HG02870 (cell line): Measurements from ENCODE around the gene SRP14.
A peak's percentile ranks its signal among the peaks of the same experiment; 100 is the strongest.
"Not testable (repeated sequence)": the region's sequence is repeated elsewhere in the genome, so short reads cannot be mapped to it uniquely, and the experiment has no call there.

Experiments used
- ATAC-seq: cut with Tn5 transposase; IDR thresholded peaks from one replicate; pipeline ENCODE4 v1.9.1; 2021; ENCODE audit warnings: mild to moderate bottlenecking, moderate library complexity; ENCODE audit not compliant: unreplicated experiment

SRP14 gene, protein sequence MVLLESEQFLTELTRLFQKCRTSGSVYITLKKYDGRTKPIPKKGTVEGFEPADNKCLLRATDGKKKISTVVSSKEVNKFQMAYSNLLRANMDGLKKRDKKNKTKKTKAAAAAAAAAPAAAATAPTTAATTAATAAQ

GRCh38 chr15:40038638-40039543 is at the start of gene SRP14:
TSS of gene SRP14 (minus strand) at chr15:40039181. CDS start at chr15:40039116, 65 bp downstream.
- ATAC-seq, result peak; percentile 93

DNA sequence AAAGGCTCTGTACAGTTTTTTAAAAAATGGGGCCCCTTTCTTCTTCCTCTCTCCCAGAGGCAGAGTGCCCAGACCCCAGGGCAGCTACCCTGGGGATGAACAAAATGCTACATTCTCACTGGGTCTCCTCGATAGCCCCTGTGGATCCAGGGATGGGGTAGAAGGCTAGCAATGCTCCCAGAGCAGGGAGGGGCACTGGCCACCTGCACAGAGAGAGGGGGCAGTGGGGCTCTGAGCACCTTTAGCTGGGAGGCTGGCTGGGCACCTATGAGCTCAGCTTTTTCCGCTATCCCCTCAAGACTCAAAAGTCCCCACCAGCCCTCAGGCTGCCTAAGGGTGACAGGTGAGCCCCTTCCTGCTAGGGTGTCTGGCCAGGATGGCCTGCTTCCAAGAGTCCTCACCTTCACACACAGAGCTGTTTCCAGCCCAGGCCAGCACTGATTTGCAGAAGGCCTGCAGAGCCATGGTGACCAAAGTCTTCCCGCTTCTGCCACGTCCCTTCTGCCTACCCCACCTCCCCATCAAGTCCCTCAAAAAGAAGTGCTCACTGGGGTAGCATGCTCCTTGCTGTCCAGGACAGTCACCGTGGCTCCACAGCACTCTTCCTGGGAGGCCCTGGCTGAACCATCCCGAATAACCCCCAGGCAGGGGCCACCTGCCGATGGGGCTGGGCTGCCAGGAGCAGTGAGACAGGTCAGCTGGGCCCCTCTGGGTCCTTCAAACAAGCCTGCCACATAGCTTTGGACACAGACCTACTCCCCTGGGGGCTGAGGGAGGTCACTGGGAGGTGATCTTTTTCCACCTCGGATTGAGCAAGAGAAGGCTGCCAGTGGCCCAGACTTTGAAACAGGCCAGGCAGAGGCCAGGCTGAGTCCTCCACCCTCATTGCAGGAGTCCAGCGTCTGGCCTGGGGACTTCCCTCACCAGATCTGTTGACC is 49.3 kb upstream of the SRP14 start:
- ATAC-seq, result no peak

GRCh38 chr15:40087068-40087810 is 48.3 kb upstream of the SRP14 start:
- ATAC-seq, result no peak

- ATAC-seq, result no peak
Measured at GRCh38 chr15:40085266-40085665, 46.3 kb upstream of the SRP14 start.

GRCh38 chr15:40084650-40085049 is 45.7 kb upstream of the SRP14 start:
- no peak for ATAC-seq

GRCh38 chr15:40082195-40082883 is 43.4 kb upstream of the SRP14 start:
- no peak for ATAC-seq

DNA sequence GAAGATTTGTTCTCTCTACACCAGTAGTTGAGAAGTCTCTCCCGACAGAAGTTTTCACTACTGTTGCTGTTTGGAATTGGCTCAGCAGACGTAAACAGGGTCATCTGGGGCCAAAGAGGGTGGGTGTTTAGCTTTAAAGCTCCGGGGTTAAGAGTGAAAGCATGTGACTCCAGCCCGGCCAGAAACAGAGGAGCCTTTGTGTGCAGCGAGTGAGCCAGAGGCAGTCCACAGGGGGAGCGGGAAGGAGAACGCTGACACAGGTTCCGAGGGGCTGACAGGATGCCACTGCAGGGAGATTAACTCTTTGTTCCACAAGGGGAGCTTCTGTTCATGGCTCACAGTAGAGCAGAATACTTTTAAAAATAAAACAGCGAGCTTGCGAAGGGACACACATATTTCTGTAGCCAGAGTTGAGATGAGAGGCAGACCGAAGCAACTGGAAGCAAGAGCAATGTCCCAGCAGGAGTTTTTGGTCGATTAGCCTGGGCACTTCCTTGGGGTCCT is 42.8 kb upstream of the SRP14 start:
- no peak for ATAC-seq

DNA sequence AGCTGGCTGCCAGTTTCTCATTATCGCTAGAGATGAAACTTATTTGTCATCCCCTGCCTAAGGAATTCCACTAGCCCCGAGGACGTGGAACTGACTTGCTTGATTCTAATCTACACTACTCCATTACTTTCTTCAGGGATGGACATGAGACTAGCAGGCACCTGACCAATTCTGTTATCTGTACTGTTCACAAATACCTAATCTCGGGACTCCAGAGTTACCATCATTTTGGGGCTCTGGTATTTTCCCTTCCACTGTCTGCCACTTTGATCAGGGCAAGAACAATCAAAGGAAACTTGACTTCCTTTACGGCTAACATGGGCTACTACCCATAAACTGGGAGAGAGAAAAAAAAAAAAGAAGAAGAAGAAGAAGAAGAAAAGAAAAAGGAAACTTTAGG is 41.9 kb upstream of the SRP14 start:
- no peak for ATAC-seq

- no peak for ATAC-seq
Measured at GRCh38 chr15:40080104-40080503, 41.1 kb upstream of the SRP14 start.

GRCh38 chr15:40079456-40079855 is 40.5 kb upstream of the SRP14 start:
- no peak for ATAC-seq

DNA sequence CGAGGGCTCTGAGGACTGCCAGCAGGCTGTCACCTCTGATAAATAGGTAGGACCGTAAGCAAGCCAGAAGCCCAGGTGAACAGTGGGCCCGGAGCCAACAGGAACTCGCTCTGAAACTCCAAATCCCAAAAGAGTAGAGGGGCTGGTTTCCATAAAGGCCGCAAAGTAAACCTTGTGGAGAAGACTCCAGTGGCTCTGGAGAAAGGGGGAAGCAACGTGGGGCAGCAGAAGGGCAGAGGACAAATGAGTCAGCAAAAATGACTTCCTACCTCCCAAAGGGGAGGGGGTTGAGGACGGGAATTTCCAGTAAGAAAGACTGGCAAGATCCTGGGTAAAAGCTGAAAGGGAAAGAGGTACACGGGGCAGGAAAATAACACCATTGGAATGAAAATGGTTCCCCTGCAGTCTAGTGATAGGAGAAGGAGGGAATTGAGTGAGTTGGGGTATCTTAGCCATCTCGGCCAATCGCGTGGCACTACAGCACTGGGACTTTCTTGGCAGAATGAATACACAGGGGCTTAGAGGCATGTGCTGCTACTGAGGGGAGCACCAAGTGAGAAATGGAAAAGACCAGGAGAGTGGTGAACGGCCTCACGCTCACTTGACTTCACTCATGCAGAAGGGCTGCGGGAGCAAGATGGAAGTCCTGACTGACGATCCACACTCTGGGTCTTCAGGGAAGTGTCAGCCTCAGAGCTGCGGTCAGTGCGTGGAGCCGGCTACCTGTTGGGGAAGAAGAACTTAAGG is 36.5 kb upstream of the SRP14 start:
- no peak for ATAC-seq

GRCh38 chr15:40074656-40075055 is 35.7 kb upstream of the SRP14 start:
- not testable (repeated sequence) for ATAC-seq

DNA sequence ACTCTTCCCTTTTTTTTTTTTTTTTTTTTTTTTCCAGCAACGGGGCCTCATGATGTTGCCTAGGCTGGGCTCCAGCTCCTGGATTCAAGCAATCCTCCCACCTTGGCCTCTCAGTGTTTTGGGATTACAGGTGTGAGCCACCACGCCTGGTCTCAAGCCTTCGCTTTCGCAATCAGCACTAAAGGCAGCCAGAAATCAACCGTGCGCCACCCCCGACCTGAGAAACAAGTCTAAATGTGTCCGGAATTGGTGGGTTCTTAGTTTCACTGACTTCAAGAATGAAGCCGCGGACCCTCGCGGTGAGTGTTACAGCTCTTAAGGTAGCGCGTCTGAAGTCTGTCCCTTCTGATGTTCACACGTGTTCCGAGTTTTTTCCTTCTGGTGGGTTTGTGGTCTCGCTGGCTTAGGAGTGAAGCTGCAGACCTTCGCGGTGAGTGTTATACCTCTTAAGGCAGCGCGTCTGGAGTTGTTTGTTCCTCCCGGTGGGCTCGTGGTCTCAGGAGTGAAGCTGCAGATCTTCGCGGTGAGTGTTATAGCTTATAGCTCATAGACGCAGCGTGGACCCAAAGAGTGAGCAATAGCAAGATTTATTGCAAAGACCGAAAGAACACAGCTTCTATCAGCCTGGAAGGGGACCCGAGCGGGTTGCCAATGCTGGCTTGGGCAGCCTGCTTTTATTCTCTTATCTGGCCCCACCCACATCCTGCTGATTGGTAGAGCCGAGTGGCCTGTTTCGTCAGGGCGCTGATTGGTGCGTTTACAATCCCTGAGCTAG is 34.9 kb upstream of the SRP14 start:
- not testable (repeated sequence) for ATAC-seq

DNA sequence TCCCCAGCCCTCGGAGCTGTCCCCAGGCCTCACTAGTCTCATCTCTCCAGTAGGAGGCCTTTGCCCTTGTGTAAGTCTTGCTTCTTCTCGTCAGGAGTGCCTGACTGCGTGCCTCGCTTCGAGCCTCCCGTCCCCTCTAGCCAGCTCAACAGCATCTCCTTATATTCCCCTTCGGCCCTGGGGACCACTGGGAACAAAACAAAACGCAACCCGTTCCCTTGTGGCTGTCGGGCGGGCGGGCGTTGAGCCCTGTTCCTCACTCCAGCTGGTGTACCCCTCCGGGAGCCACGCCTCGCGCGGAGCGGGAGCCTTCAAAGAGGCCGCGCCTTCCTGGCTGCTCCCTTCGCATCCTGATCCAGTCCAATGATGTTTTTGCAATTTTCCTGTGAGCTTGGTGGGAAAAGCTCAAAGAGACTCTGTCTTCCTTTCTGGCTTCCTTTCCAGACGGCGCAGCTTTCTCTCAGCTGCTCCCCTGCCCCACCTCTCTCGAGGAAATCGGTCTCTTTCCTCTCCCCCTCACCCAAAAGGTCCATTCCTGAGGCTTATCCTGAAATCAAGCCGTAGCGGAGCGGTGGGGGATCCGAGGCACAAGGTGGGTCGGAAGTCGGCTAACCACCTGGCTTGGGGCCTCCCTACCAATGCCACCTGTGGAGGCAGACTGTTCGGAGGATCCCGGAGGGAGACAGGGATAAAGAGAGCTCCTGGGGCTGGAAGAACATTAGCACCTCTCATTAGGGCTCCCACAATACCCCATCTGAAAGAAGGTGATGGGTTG is 33.4 kb upstream of the SRP14 start:
- no peak for ATAC-seq

DNA sequence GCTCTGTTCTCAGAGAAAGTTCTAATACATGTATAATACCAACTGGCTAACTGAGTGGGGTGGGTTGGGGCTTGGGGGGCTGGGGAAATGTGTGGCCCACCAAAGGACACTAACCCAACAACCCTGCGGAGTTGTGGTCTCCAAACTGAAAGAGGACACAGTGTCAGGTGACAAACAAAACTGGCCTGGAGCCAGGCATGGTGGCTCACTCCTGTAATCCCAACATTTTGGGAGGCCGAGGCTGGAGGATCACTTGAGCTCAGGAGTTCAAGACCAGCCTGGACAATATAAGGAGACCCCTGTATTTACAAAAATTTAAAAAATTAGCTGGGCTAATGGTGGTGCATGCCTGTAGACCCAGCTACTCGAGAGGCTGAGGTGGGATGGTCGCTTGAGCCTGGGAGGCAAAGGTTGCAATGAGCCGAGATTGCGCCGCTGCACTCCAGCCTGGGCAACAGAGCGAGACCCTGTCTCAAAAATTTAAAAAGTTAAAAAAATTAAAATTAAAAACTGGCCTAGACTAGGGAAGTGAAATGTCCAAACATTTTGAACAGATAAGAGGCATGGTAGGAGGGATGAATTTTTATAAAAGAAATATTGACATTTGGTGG is 31.7 kb upstream of the SRP14 start:
- ATAC-seq, result no peak

DNA sequence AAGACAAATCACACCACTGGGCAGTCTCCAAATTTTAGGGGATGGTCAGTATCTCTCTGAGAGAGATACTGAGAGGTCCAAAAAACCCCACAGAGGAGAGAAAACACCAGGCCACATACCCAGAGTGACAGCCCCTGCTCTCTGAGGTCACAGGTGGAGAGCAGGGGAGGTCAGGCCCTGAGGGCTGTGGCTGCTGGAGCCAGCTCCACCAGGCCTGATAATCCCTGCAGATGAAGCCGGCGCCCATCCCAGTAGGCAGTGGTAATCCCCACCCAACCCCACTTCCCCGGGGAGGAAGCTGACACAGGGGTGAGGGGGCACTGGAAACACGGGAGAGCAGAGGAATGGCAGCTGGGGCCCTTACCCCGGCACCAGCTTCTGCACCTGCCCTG is 31.2 kb upstream of the SRP14 start:
- ATAC-seq, result no peak
